K562 (cell line): ENCODE results near the gene KCNK1. TPM values are rescaled to one million over a fixed set of nuclear protein-coding genes. Genes with fewer than 3 reads are reported as not detected.

ENCODE experiments used
- BMI1 ChIP-seq: fragments of 150-350 bp; IDR thresholded peaks from 2 replicates; pipeline ENCODE4 v1.6.1; 2014; ENCODE audit warnings: low read length
- BRD4 ChIP-seq: fragments of 200-600 bp; sonication (generic); IDR thresholded peaks from 2 replicates; pipeline ENCODE4 v1.6.1; 2017; ENCODE audit warnings: inconsistent platforms
- DACH1 ChIP-seq: fragments of 450-650 bp; IDR thresholded peaks from 2 replicates; pipeline ENCODE4 v1.6.1; 2018; ENCODE audit not compliant: partially characterized antibody
- E4F1 ChIP-seq: fragments of 250-450 bp; sonication (Bioruptor Pico); IDR thresholded peaks from 2 replicates; pipeline ENCODE4 v1.5.0; 2021; ENCODE audit warnings: mild to moderate bottlenecking, borderline replicate concordance
- HLTF ChIP-seq: fragments of 450-650 bp; IDR thresholded peaks from 2 replicates; pipeline ENCODE4 v1.6.1; 2016
- HNRNPLL ChIP-seq: fragments of 200-400 bp; formaldehyde crosslinking; IDR thresholded peaks from 2 replicates; pipeline ENCODE4 v1.6.1; 2017; ENCODE audit warnings: low read length, low read depth, mild to moderate bottlenecking; ENCODE audit not compliant: poor library complexity, severe bottlenecking
- KLF10 ChIP-seq: fragments of 250-450 bp; sonication (Bioruptor Pico); IDR thresholded peaks from 2 replicates; pipeline ENCODE4 v1.6.1; 2021; ENCODE audit warnings: matching md5 sums
- LCOR ChIP-seq: sonication (generic); formaldehyde crosslinking; IDR thresholded peaks from 2 replicates; pipeline ENCODE4 v1.8.0; 2022; ENCODE audit warnings: mild to moderate bottlenecking, missing genetic modification reagents
- MAZ ChIP-seq, 2 experiments: fragments of 450-650 bp in 1 of 2; sonication (generic) in 1 of 2; formaldehyde crosslinking; IDR thresholded peaks in 1 of 2; conservative IDR thresholded peaks in 1 of 2; 2 replicates each; pipeline versions ENCODE4 v1.4.0 to v1.5.0; 2020; ENCODE audit warnings: mild to moderate bottlenecking in 1 of 2, missing genetic modification reagents in 1 of 2
- NR3C1 ChIP-seq: sonication (generic); formaldehyde crosslinking; IDR thresholded peaks from 2 replicates; pipeline ENCODE4 v1.8.1; 2022; ENCODE audit warnings: missing genetic modification reagents
- PCBP2 ChIP-seq: fragments of 200-400 bp; formaldehyde crosslinking; IDR thresholded peaks from 2 replicates; pipeline ENCODE4 v1.6.1; 2018; ENCODE audit warnings: low read length, low read depth, mild to moderate bottlenecking, moderate library complexity; ENCODE audit not compliant: poor library complexity, severe bottlenecking
- RAD21 ChIP-seq, 2 experiments: fragments of 250-450 bp in 1 of 2; fragments of 450-650 bp in 1 of 2; sonication (Bioruptor Pico) in 1 of 2; formaldehyde crosslinking in 1 of 2; IDR thresholded peaks in 1 of 2; conservative IDR thresholded peaks in 1 of 2; 2 replicates each; pipeline versions ENCODE4 v1.4.0 to v1.8.0; 2020 to 2022; ENCODE audit warnings: mild to moderate bottlenecking in 2 of 2, moderate library complexity in 1 of 2
- SAFB2 ChIP-seq: fragments of 200-400 bp; formaldehyde crosslinking; IDR thresholded peaks from 2 replicates; pipeline ENCODE4 v1.6.1; 2018; ENCODE audit warnings: borderline replicate concordance, low read length, low read depth, moderate library complexity; ENCODE audit not compliant: severe bottlenecking
- TCF15 ChIP-seq: fragments of 250-450 bp; sonication (Bioruptor Pico); IDR thresholded peaks from 2 replicates; pipeline ENCODE4 v1.8.0; 2022; ENCODE audit warnings: moderate library complexity, mild to moderate bottlenecking, inconsistent platforms
- ZBTB33 ChIP-seq: sonication (generic); formaldehyde crosslinking; IDR thresholded peaks from 2 replicates; pipeline ENCODE4 v1.8.1; 2023; ENCODE audit warnings: mild to moderate bottlenecking, missing genetic modification reagents
- ZNF212 ChIP-seq: fragments of 450-650 bp; formaldehyde crosslinking; IDR thresholded peaks from 2 replicates; pipeline ENCODE4 v1.4.0; 2020; ENCODE audit warnings: mild to moderate bottlenecking
- ZNF311 ChIP-seq: fragments of 250-450 bp; sonication (Bioruptor Pico); IDR thresholded peaks from 2 replicates; pipeline ENCODE4 v1.4.0; 2020; ENCODE audit warnings: mild to moderate bottlenecking, moderate library complexity
- ZNF324 ChIP-seq: fragments of 250-450 bp; sonication (Bioruptor Pico); IDR thresholded peaks from 2 replicates; pipeline ENCODE4 v1.4.0; 2020; ENCODE audit warnings: mild to moderate bottlenecking
- ZNF785 ChIP-seq: fragments of 250-450 bp; sonication (Bioruptor Pico); IDR thresholded peaks from 2 replicates; pipeline ENCODE4 v1.4.0; 2020; ENCODE audit warnings: mild to moderate bottlenecking
- polyA plus RNA-seq, 8 experiments: library from polyadenylated mRNA; depleted of rRNA in 4 of 8; stranded (reverse) in 5 of 8; unstranded in 3 of 8; fragments of >200 nt; fragmentation: Nextera tagmentation in 2 of 8; fragmentation: Illumina TruSeq in 1 of 8; extraction: Ambion mirVana in 2 of 8; extraction: Trizol in 1 of 8; gene quantifications; 2 replicates each; pipeline versions ENCODE4 v1.2.1 to v1.2.3, GENCODE V29; 2011 to 2014; ENCODE audit warnings: inconsistent platforms in 1 of 8, missing spikeins in 1 of 8
- total RNA-seq, 7 experiments: library from RNA; depleted of rRNA in 6 of 7; stranded (reverse); fragments of >200 nt in 6 of 7; fragmentation: Illumina TruSeq in 2 of 7; extraction: Trizol in 2 of 7; gene quantifications; 2 replicates each; pipeline versions ENCODE4 v1.2.1 to v1.2.3, GENCODE V29; 2011 to 2021; ENCODE audit warnings: low replicate concordance in 1 of 7
- TF ChIP-seq, protein P1 (sequence below): fragments of 250-450 bp; sonication (Bioruptor Pico); IDR thresholded peaks from 2 replicates; pipeline ENCODE4 v1.8.0; 2022; ENCODE audit warnings: inconsistent platforms, mild to moderate bottlenecking, moderate library complexity, borderline replicate concordance
- TF ChIP-seq, protein P2 (sequence below): sonication (generic); formaldehyde crosslinking; IDR thresholded peaks from 2 replicates; pipeline ENCODE4 v1.8.1; 2023; ENCODE audit warnings: mild to moderate bottlenecking, missing genetic modification reagents, moderate library complexity

Gene KCNK1
- total and polyA plus RNA-seq, 9 of the 15 experiments (the other 6 are each of a cell fraction or from before 2014, with no cell fraction given), result 3.1 to 22.7 (median 6.0) TPM

DNA sequence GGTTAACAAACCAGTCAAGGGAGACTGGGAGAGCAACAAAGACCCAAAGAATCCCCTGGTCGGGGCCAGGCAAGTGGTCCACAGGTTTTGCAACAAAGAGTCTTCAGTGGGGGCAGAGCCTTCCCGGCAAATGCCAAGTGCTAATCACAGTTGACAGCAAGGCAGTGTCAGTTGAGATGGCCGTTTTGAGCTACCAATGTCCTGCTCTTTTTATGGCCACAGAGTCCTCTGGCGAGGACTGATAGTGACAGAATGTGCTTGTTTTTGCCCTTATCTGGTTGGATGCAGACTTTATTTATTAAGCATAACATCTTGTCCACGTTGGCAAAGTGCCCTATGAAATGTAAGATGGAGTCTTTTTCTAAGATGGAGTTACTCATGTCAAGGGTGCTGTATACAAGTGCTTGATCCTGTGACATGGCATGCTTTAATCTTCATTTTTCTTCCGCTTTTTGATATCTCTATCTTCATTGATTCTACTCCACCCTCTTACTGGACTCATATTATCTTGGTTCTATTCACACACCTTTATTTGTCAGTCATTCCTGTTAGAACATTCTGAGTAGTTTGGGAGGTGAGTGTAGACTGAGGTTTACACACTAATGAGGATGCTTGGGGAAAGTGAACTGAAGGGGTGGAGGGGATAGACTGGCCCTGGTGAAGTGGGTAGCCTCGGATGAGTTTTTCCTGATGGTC, 51.8 kb downstream of the KCNK1 start (continued):
- TF ChIP-seq ZBTB33 (CRISPR knock-in tag) (no peak), ZNF311 (CRISPR knock-in tag) (peak; percentile 100), SAFB2 (no peak), BMI1 (no peak), MAZ (CRISPR knock-in tag; conservative IDR thresholded peaks at IDR 0.05 in 1 of 2, IDR thresholded peaks at IDR 0.05 in 1 of 2) (peak; percentile 50 to 100; a peak in 3 of 4 replicates), HNRNPLL (no peak), ZNF212 (CRISPR knock-in tag) (peak; percentile 100), ZNF785 (CRISPR knock-in tag) (peak; percentile 100), E4F1 (CRISPR knock-in tag) (peak; percentile 93), NR3C1 (CRISPR knock-in tag) (no peak), DACH1 (peak; percentile 74), HLTF (peak; percentile 87), BRD4 (peak; percentile 91), PCBP2 (no peak), LCOR (CRISPR knock-in tag) (no peak), RAD21 (CRISPR knock-in tag; conservative IDR thresholded peaks at IDR 0.05 in 1 of 2, IDR thresholded peaks at IDR 0.05 in 1 of 2) (peak; percentile 48 to 92), KLF10 (CRISPR knock-in tag) (peak; percentile 98), ZNF324 (CRISPR knock-in tag) (peak; percentile 100), TCF15 (peak; percentile 100)
- TF ChIP-seq, protein P1, sequence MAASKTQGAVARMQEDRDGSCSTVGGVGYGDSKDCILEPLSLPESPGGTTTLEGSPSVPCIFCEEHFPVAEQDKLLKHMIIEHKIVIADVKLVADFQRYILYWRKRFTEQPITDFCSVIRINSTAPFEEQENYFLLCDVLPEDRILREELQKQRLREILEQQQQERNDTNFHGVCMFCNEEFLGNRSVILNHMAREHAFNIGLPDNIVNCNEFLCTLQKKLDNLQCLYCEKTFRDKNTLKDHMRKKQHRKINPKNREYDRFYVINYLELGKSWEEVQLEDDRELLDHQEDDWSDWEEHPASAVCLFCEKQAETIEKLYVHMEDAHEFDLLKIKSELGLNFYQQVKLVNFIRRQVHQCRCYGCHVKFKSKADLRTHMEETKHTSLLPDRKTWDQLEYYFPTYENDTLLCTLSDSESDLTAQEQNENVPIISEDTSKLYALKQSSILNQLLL (CRISPR knock-in tag), result peak; percentile 54; the same call in 1 of the 2 replicates
- TF ChIP-seq, protein P2, sequence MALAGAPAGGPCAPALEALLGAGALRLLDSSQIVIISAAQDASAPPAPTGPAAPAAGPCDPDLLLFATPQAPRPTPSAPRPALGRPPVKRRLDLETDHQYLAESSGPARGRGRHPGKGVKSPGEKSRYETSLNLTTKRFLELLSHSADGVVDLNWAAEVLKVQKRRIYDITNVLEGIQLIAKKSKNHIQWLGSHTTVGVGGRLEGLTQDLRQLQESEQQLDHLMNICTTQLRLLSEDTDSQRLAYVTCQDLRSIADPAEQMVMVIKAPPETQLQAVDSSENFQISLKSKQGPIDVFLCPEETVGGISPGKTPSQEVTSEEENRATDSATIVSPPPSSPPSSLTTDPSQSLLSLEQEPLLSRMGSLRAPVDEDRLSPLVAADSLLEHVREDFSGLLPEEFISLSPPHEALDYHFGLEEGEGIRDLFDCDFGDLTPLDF (CRISPR knock-in tag), result no peak
